IPS-11a (cell line): ENCODE results near the gene DNAI1.

Source experiments
- H3K4me3 ChIP-seq: one replicate; pipeline ENCODE4 v1.5.1; 2013; ENCODE audit warnings: low read depth, low read length, control low read depth

Gene DNAI1

DNA sequence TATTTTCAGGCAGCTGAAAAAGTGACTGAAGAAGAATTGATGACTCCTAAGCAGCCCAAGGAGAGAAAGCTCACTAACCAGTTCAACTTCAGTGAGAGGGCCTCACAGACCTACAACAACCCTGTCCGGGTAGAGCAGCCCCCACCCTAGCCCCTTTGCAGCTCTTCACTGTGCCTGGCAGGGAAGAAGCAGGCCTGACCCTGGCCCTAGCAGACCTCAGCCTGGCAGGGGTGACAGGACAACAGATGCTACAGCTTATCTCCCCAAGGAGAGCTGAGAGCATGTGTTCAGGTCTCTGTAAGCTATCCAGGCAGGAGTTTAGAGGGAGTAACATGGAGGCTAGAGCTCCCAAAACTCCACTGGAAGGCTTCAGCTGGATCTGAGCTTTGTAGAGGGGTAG is 31.8 kb downstream of the DNAI1 start:
- H3K4me3 ChIP-seq: no peak overlapping the region

DNA sequence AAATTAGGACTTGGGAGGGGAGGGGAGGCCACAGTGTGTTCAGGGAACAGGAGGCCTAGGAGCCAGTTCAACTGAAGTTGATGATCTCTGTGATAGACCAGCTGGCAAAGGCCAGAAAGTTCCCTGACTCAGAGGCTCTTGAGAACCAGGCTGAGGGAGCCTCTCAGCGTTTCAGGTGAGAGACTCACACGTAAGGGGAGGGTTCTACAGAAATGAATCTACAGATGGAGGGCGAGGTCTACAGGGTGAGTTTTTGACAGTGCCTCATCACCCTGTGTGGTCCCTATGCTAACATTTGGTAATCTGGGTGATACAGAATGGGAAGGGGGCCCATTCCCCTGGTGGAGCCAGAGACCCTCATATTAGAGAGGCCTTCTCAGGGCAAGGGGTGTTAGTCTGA is 32.2 kb downstream of the DNAI1 start:
- no peak overlapping the region for H3K4me3 ChIP-seq

DNA sequence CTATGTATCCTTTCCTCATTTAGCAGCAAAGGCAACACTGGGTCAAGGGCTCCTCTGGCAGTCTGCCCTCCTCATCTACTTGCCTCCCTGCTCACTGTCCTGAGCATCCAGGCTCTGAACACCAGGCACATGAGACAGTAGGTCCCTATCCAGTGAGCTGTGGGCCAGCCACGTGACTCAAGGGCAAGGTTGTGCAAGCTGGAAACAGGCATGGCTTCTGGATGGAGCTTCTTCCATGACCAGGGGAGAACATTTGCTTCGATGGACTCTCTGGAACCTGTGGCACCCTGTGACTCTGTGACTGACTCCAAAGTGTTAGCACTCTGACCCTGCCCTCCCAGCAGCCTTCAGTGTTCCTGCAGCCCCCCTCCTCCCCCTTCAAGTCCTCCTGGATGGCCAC is 33.0 kb downstream of the DNAI1 start:
- no peak overlapping the region for H3K4me3 ChIP-seq

DNA sequence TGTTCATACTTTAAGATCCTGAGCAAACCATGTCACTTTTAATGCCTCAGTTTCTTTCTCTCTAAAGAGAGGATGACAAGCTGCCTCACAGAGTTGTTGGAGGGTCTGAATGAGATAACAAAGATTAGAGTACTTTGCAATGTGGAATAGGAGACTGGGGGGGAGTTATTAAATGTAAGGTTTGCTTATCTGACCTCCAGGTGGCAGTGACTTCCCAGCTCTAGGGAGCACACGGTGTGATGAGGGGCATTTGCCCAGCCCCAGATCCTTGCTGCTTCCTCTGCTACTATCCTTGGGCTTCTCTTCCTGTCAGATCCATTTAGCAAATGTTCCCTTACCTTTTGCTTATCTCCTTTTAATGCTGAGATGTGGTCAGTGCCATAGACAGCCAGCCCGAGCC is 33.4 kb downstream of the DNAI1 start:
- no peak overlapping the region for H3K4me3 ChIP-seq

DNA sequence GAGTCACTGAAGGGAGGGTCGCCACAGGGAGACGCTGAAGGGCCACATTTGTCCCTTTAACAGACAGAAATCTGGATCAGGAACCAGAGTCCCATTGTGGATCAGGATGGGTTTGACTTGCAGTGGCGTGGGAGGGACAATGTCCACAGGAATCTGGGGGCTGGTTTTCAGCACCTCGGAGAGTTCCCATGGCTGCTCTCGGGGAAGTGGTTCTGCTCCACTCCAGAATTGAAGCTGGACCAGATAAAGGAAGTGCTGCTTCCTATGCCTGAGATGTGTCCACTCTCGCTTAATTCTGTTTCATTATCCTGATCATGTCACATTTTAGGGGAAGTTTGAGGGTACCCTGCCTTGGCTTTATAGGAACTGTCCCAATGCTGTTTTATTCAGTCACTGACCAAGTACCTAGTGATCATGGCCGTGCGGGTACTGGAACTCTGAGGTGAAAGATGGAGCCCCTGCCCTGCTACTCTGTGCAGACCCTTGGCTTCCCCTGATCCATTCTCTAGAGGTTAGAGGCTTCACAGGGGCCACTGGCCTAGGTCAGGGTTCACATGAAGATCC is 35.4 kb downstream of the DNAI1 start:
- no peak overlapping the region for H3K4me3 ChIP-seq

DNA sequence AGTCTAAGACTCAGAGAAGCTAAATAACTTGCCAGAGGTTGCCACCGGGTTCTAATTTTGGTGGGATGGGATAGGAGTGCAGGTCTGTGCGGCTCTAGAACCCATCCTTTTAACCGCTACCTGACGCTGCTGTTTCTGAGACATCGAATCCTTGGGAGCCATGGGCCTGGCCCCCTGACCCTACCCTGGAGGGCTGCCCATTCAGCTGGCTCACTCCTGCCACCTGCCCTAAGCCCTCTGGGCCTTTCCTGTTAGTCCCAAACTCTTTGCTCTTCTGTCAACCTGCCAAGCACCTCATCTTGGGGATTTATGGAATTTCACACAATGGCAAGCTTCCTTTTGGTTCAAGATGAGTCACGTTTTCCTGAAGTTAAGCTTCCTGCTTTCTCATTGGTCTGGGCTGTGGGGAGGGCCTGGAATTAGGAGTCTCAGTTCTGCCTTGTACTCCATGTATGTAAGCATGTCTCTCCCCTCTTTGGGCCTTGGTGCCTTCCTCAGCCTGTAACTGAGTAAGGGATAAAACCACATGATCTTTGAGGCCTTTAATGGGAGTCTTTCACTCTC is 37.6 kb downstream of the DNAI1 start:
- no peak overlapping the region for H3K4me3 ChIP-seq

DNA sequence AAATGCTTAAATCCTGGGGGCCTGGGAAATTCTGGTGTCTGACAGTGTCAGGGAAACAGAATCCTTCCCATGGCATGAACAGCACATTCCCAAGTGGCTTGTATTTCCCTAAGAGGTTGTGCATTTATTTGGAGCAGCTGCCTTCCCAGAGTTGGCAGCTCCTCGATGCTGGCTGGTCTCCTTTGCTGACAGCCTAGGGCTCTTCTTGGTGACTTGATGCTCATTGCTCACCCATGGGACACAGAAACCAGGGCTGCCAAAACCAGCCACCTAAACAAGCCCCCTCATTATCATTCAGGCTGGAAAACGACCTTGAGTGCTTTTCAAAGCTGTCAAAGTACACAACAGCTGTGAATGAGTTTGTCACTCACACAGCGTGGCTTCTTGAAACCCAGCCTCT is 39.9 kb downstream of the DNAI1 start:
- H3K4me3 ChIP-seq: no peak overlapping the region

DNA sequence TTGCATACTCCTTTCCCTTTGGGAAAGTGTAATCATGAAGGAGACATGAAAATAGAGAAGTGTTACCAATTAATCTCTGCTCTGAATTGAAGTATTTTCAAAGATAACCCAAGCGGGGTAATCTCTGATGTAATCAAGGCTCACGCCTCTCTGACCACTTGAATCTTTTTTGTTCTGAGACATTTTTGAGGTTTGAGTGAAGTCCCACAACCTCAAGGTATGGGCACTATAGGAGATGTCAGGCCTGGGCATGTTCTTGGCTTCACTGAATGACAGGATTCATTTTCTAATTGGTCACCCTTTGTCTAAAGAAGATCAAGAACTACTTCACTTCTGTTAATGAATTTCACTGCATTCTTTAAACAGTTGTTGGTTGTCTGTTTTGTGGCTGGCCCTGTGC is 40.5 kb downstream of the DNAI1 start:
- H3K4me3 ChIP-seq: no peak overlapping the region

DNA sequence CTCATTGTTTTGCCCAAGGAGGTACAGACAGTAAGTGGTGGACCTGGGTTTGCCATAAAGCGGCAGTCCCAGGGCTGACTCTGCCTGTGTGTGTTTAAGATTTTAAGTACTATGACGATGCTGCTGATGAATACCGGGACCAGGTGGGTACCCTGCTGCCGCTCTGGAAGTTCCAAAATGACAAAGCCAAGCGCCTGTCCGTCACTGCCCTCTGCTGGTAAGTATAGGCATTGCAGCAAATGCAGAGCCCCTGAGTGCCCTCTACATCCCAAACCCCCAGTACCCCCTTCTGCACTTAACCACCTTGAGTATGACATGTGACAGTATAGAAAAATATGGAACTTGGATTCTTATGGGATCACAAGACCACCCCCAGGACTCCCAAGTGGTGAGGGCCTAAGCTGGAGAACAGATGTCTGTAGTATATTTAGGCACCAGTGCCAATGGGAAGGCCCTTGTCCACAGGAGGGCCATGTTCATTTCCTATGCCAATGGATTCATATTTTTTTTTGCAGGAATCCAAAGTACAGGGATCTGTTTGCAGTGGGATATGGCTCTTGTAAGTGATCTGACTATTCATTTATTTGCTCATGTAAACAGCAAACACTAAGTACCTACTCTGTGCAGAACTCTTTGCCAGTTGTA is 42.1 kb downstream of the DNAI1 start:
- H3K4me3 ChIP-seq: no peak overlapping the region

DNA sequence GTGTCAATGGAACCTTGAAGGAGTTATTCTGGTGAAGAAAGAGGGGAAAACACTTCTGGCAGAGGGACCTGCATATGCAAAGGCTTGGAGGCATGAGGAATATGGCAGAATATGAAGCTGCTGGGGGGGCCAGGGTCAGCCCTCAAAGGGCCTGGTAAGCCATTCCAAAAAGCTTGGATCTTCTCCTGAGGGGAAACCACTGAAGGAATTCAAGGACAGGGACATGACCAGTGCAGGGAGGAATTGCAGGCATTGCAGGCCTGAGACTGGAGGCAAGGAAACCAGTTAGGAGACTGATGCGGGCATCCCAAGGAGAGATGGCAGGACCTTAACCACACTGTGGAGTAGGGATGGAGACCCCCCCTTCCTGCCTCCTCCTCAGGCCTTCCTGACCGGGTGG is 42.8 kb downstream of the DNAI1 start:
- no peak overlapping the region for H3K4me3 ChIP-seq

DNA sequence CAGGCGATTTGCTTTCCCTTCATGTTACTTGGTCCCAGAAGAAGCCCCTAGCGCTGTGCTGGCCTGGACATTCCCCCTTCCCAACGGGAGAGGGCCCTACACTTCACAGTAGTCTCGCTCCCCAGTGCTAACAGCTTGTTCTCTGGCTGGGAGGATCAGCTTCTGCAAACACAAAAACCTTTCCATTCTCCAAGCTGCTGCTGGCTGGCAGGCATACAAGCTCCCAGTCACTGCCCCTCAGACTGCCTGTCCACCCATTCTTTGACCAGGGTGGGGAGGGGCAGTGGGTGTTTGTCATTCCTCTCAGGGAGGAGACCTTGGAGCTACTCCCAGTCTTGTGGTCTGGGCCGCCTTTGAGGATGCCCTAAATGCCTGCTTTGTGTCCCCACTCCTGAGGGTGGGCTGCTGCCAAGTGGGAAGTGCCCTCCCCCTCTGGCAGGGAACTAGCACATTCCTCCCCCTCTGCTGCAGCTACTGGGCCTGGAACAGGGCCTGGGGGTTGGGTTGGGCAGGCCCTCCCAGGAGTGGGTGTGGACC is 43.4 kb downstream of the DNAI1 start:
- no peak overlapping the region for H3K4me3 ChIP-seq

DNA sequence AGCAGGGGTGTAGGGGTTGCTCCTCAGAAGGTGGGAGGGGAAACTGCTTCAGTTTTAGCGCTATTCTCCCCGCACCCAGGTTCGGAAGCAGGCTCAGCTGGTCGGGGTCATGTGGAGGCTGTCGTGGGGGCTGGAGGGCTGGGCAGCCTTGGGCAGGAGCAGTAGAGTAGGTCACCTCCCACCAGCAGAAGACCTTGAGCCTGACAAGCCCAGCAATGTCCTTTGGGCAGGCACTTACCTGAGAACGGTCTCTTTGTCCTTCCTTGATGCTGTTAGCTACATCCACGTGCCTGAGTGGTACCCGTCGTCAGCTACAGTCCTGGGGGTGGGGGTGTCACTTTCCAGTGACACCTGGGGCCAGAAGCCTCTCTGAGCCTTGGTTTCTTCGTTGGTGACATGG is 43.9 kb downstream of the DNAI1 start:
- H3K4me3 ChIP-seq: no peak overlapping the region

DNA sequence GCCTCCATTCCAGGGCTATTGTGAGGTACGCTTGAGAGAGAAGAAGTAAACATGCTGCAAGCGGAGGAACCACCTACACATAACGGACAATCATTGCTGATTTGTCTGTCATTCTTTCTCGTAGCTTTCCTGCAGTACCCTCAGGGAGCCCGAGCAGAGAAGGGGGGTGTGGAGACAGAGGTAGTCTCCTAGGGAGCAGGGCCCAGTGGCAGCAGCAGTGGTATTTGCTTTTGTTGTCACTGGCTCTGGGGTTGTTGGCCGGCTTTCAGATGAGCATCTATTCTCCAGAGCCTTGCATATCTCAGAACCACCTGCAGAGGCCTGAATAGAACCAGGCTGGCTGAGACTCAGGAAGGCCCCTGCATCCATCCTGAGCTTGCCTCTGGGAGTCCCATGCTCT is 44.3 kb downstream of the DNAI1 start:
- H3K4me3 ChIP-seq: no peak overlapping the region

DNA sequence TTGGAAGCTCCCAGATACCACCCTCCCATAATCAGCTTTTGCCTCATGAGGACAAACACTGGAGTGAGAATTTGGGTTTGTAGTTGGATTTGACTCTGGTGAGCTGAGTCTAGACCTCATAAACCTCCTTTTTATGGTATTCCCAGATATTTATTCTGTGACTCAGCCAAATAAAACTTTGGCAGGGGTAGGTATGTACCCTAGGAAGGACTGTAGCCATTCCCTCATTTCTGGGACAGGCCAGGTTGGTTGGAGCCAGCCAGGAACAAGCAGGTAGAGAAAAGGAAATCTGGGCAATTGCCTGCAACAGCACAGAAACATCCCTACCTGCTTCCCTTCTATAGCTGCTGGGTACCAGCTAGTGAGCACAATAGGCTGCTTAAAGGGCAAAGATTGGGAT is 44.8 kb downstream of the DNAI1 start:
- H3K4me3 ChIP-seq: no peak overlapping the region

DNA sequence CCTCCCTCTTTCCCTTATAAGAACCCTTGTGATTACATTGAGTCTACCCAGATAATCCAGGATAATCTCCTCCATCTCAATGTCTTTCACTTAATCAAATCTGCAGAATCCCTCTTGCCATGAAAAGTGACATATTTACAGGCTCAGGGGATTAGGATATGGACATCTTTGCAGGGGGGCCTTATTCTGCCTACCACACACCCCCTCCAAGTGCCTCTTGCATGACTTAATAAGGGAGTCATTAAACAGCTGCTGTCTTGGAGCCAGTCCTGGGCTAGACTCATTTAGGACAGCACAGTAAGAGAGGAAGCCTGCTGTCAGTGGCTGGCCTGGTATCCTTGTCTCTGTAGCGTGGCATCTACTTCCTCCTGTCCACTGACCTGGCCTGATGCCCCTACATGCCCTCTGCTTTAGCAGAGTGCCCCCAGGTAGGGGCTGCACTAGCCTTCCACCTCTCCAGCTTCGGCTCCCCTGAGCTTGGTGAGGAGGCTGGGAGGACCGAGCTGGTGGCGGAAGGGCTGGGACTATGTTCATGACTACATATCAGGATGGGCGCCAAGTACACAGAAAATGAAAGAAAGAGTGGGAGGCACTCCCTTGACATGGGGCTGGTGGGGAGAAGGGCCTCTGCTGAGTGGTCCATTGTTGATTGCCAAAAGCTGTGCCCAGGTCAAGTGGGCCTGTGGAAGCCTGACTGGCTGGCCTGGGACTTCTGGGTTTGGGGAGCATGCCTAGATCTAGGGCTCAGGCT is 46.9 kb downstream of the DNAI1 start:
- no peak overlapping the region for H3K4me3 ChIP-seq

DNA sequence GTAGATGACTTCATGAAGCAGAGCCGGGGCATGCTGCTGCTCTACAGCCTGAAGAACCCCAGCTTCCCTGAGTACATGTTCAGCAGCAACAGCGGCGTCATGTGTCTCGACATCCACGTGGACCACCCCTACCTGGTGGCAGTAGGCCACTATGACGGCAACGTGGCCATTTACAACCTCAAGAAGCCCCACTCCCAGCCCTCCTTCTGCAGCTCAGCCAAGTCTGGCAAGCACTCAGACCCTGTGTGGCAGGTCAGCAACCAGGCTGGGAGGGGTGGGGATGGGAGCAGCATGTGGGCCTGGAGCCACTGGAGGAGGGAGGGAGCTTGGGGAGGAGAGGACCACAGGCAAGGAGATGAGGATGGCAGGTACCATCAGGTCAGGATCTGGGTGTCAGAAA is 48.0 kb downstream of the DNAI1 start:
- H3K4me3 ChIP-seq: no peak overlapping the region

DNA sequence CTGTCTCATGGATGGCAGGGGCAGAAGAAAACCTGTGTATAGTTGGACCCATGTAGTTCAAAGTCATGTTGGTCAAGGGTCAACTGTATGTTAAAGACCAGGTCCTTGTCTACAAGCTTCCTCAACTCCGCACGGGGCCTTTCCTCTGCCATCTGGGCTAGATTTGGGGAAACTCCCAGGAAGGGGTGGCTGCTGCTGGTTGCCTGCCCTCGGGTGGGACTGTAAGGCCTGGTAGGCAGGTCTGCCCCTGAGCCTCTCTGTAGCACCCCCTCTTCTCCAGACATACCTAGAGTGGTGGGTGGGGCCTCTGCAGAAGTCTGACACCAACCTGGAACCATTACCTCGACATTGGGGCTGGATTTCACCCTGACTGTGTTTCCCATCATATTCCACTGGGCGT is 49.0 kb downstream of the DNAI1 start:
- no peak overlapping the region for H3K4me3 ChIP-seq

DNA sequence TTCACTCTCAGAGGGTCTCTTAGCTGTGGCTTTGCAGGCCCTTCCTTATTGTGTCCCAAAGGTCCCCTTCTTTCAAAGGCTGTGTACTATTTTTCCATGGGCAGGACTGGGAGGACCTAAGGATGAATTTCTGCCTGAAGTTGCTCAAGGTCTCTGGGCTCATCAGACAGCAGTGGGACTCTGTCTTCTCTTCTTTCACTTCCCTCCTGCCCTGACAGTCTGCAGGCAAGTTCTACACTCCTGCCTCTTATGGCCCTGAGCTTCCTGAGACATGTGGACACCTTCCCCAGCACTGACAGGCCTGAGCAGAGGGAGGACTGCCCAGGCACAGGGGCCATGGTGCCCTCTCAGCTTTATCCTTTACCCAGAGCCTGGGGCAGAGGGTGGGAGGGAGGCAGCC is 49.4 kb downstream of the DNAI1 start:
- no peak overlapping the region for H3K4me3 ChIP-seq

DNA sequence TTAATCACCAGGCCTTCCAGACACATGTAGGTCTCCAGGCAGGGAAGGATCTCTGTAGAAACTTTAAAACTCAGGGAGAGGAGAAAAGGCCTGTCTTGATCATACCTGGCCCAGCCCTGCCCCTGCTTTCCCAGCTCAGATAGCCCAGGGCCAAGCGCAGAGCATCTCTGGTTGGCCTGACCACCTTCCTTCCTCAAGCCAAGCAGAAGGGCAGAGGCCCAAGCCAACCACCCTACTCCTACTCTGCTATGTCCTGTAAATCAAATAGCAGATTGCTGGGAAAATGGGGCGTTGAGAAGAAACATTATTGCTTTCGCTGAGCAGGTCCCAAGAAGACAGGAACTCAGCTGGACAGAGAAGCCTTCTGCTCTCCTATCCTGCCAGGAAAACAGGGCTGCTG is 49.9 kb downstream of the DNAI1 start:
- no peak overlapping the region for H3K4me3 ChIP-seq

DNA sequence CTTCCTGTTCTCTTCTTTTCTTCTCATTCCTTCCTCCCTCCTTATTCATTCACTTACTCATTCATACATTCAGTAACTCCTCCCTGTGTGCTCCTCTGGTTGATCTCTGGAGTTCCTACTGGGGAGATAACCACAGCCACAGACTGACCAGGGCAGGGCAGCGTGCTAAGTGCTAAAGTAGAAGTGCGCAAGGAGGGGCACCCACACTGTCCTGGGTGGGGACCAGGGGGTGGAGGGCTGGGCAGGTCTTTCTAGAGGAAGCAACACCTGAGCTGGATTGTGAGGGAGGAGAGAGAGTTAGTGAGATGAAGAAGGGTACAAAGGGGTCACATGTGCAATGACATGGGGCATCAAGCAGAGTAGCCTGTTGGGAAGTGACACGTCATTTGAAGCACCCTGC is 50.3 kb downstream of the DNAI1 start:
- no peak overlapping the region for H3K4me3 ChIP-seq

DNA sequence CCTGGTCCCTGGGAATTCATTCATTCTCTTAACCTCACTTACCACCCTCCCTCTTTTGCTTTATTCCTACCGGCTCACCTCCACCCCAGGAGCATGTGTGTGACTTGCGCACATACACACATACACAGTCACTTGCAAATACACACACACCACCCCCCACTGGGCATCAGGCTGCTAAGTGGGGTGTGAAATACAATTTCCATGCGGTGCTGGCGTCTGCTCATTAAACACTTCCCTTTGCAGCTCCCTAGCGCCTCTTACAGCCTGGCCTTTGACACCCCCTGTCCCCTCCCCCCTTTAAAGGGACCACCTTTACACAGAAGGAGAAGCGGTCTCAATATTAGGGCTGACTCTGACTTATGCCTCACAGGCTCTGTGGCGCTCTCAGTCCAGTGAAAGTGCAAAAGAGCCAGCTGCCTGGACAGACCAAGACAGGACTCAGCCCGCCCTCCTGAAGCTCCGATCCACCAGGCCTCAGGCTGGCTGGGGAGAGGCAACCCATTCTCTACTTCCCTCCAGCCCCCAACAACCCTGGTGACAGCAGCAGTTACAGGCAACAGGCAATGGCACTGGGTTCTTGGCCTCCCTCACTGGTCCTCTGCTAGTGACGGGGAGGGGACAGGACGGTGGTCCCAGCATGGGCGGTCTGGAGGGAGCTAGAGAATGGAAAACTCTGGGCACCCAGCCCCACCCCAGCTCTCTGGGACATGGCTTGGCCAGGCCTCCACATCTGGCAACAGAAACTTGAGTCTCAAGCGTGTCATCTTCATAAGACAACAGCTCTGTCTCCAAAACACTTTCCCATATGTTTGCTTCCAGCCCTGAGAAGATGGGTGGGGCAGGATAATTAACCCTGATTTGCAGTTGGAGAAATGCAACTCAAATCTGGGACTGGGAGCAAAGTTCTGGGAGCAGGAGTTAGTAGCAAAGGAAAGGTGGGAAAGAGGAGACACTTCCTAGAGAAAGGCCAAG is 52.2 kb downstream of the DNAI1 start:
- no peak overlapping the region for H3K4me3 ChIP-seq
